ENCODE data around the gene UBL7. TPM values are rescaled to one million over a fixed set of nuclear protein-coding genes. Genes with fewer than 3 reads are reported as not detected.

UBL7 gene
- total RNA-seq, 1 experiment from 2014 or later = 65.3 TPM

DNA sequence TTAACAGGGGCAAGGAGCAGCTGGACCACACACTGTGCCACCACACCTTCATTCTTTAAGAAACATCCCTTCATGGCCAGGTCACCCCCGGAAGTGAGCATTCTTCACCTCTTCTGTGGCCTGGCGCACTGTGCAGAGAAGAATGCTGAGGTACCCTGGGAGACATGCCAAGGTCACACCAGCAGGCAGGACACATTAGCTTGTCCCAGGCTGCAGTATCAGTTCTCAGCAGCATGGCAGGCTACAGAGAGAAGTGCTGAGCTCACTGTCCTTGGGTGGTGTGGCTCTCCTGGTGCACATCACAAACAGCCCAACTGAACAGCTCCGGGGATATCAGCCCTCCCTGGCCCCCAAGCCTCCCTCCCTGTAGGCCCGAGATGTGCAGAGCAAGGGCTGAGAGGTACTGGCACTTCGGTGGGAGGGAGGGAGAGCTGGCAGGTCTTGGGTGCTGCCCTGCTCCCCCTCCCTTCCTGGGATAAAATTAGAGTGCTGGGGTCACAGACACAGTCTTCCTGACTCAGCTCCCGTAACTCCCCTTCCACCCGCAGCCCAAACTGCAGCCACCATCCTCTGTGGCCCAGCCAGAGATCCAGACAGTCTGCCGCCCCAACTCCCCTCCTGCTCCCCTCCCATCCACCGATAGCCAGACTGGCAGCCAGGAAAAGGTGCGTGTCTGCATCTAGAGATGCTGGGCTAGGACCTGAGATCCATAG, 40.6 kb downstream of the UBL7 start:
- Histone ChIP-seq H3K4me3 (replicated peaks in 1 of 2; ENCODE audit: low read depth in 1 of 2, low read length in 2 of 2) (peak overlapping the region in 1 of 2 experiments; percentile 30; a peak in 2 of 4 replicates), H3K9ac (ENCODE audit: low read length) (peak overlapping the region; percentile 60), H3K36me3 (ENCODE audit: control insufficient read depth in 1 of 2, insufficient read depth in 2 of 2, low read length in 2 of 2) (peaks cover 0 to 15% of the 10 kb centered on the region in 2 experiments; a peak in 2 of 4 replicates), H3K27ac (ENCODE audit: low read depth, low read length) (peak overlapping the region; percentile 90), H3K27me3 (ENCODE audit: insufficient read depth, low read length) (no peaks in the 10 kb centered on the region), H3K9me2 (ENCODE audit: insufficient read depth) (no peaks in the 10 kb centered on the region), H3K4me2 (ENCODE audit: low read length) (peak overlapping the region; percentile 67), H3K4me1 (ENCODE audit: control insufficient read depth in 1 of 2, insufficient read depth in 2 of 2, low read length in 2 of 2) (peaks cover 71 to 77% of the 10 kb centered on the region in 2 experiments), H2AFZ (ENCODE audit: low read depth, low read length, poor library complexity, severe bottlenecking) (no peak overlapping the region), H4K20me1 (ENCODE audit: insufficient read depth) (no peaks in the 10 kb centered on the region), H3K79me2 (ENCODE audit: insufficient read depth, low read length) (peaks cover 83% of the 10 kb centered on the region), H3K9me3 (ENCODE audit: control insufficient read depth in 1 of 2, insufficient read depth in 1 of 2, low read depth in 1 of 2, low read length in 2 of 2) (no peaks in the 10 kb centered on the region)
- DNase-seq (ENCODE audit: low read depth, low spot score) (no peak), ATAC-seq (peak; percentile 66)
- BruUV-seq (replicated peaks) = no TSS peak
- RAD21 ChIA-PET (ENCODE audit: low non-redundant PET in 1 of 2, low total read pairs in 2 of 2, uncharacterized antibody in 2 of 2, unreplicated experiment in 2 of 2) = interaction anchor here in 1 of 2 experiments (0.6 kb wide), 1 partner anchor 308 kb away, joined by 3 read pairs; no protein-coding TSS in a partner anchor
- POLR2A ChIA-PET = interaction anchor here (0.6 to 2.1 kb wide), 4 partner anchors 10 to 58 kb away, joined by 3 to 6 read pairs (median 4); no protein-coding TSS in a partner anchor
- CTCF ChIA-PET = interaction anchor here (1.4 kb wide), 1 partner anchor 11 kb away, joined by 3 read pairs; no protein-coding TSS in a partner anchor
- TF ChIP-seq POLR2A (IDR thresholded peaks at IDR 0.05; ENCODE audit: borderline replicate concordance, extremely low read depth, insufficient read depth, insufficient read length) (no peak), POLR2AphosphoS5 (IDR thresholded peaks at IDR 0.05; ENCODE audit: low read depth, low read length) (peak; percentile 33; the same call in 1 of the 2 replicates)
- intact Hi-C loops (cut with micrococcal nuclease) = no loop called here

- Histone ChIP-seq H3K36me3 (ENCODE audit: control insufficient read depth in 1 of 2, insufficient read depth in 2 of 2, low read length in 2 of 2) (peaks cover 0 to 20% of the 10 kb centered on the region in 2 experiments; a peak in 2 of 4 replicates), H3K4me3 (replicated peaks in 1 of 2; ENCODE audit: low read depth in 1 of 2, low read length in 2 of 2) (no peak overlapping the region), H3K9me2 (ENCODE audit: insufficient read depth) (no peaks in the 10 kb centered on the region), H3K27ac (ENCODE audit: low read depth, low read length) (peak overlapping the region; percentile 90), H4K20me1 (ENCODE audit: insufficient read depth) (no peaks in the 10 kb centered on the region), H3K79me2 (ENCODE audit: insufficient read depth, low read length) (peaks cover 74% of the 10 kb centered on the region), H3K4me1 (ENCODE audit: control insufficient read depth in 1 of 2, insufficient read depth in 2 of 2, low read length in 2 of 2) (peaks cover 62 to 67% of the 10 kb centered on the region in 2 experiments), H3K4me2 (ENCODE audit: low read length) (peak overlapping the region; percentile 67), H2AFZ (ENCODE audit: low read depth, low read length, poor library complexity, severe bottlenecking) (no peak overlapping the region), H3K9me3 (ENCODE audit: control insufficient read depth in 1 of 2, insufficient read depth in 1 of 2, low read depth in 1 of 2, low read length in 2 of 2) (no peaks in the 10 kb centered on the region), H3K9ac (ENCODE audit: low read length) (peak overlapping the region; percentile 60), H3K27me3 (ENCODE audit: insufficient read depth, low read length) (no peaks in the 10 kb centered on the region)
- ChIA-PET CTCF (interaction anchor here (1.4 kb wide), 1 partner anchor 12 kb away, joined by 3 read pairs; no protein-coding TSS in a partner anchor), POLR2A (interaction anchor here (1.0 to 2.1 kb wide), 3 partner anchors 11 to 34 kb away, joined by 3 to 6 read pairs (median 3); no protein-coding TSS in a partner anchor), RAD21 (ENCODE audit: low non-redundant PET in 1 of 2, low total read pairs in 2 of 2, uncharacterized antibody in 2 of 2, unreplicated experiment in 2 of 2) (no interaction called here)
- DNase-seq (ENCODE audit: low read depth, low spot score) (no peak), ATAC-seq (no peak)
- TF ChIP-seq EZH2 (IDR thresholded peaks at IDR 0.05) (no peak), ZBTB33 (IDR thresholded peaks at IDR 0.05; ENCODE audit: extremely low read depth, insufficient replicate concordance, low read length) (no peak), POLR2AphosphoS5 (IDR thresholded peaks at IDR 0.05; ENCODE audit: low read depth, low read length) (no peak), ELF1 (IDR thresholded peaks at IDR 0.05; ENCODE audit: borderline replicate concordance, low read depth) (no peak), ZFX (IDR thresholded peaks at IDR 0.05) (no peak), EZH2phosphoT487 (IDR thresholded peaks at IDR 0.05; ENCODE audit: borderline replicate concordance) (no peak), POLR2A (IDR thresholded peaks at IDR 0.05; ENCODE audit: borderline replicate concordance, extremely low read depth, insufficient read depth, insufficient read length) (no peak), CBX3 (IDR thresholded peaks at IDR 0.05; ENCODE audit: low read depth) (no peak), YY1 (IDR thresholded peaks at IDR 0.05; ENCODE audit: extremely low read depth, insufficient replicate concordance, low read depth, low read length) (no peak), SIN3A (IDR thresholded peaks at IDR 0.05; ENCODE audit: low read depth) (no peak)
- TF ChIP-seq, protein P1, sequence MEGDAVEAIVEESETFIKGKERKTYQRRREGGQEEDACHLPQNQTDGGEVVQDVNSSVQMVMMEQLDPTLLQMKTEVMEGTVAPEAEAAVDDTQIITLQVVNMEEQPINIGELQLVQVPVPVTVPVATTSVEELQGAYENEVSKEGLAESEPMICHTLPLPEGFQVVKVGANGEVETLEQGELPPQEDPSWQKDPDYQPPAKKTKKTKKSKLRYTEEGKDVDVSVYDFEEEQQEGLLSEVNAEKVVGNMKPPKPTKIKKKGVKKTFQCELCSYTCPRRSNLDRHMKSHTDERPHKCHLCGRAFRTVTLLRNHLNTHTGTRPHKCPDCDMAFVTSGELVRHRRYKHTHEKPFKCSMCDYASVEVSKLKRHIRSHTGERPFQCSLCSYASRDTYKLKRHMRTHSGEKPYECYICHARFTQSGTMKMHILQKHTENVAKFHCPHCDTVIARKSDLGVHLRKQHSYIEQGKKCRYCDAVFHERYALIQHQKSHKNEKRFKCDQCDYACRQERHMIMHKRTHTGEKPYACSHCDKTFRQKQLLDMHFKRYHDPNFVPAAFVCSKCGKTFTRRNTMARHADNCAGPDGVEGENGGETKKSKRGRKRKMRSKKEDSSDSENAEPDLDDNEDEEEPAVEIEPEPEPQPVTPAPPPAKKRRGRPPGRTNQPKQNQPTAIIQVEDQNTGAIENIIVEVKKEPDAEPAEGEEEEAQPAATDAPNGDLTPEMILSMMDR (IDR thresholded peaks at IDR 0.05 in 2 of 3, conservative IDR thresholded peaks at IDR 0.05 in 1 of 3; ENCODE audit: borderline replicate concordance in 1 of 3, insufficient read depth in 1 of 3, low read depth in 2 of 3, low read length in 2 of 3) = no peak
- intact Hi-C loops (cut with micrococcal nuclease) = no loop called here
- BruUV-seq (replicated peaks) = no TSS peak
These were observed 41.5 kb downstream of the UBL7 start for GRCh38 chr15:74419432-74419831.
